ENCODE measurements around the gene C2orf68.

C2orf68 gene

DNA sequence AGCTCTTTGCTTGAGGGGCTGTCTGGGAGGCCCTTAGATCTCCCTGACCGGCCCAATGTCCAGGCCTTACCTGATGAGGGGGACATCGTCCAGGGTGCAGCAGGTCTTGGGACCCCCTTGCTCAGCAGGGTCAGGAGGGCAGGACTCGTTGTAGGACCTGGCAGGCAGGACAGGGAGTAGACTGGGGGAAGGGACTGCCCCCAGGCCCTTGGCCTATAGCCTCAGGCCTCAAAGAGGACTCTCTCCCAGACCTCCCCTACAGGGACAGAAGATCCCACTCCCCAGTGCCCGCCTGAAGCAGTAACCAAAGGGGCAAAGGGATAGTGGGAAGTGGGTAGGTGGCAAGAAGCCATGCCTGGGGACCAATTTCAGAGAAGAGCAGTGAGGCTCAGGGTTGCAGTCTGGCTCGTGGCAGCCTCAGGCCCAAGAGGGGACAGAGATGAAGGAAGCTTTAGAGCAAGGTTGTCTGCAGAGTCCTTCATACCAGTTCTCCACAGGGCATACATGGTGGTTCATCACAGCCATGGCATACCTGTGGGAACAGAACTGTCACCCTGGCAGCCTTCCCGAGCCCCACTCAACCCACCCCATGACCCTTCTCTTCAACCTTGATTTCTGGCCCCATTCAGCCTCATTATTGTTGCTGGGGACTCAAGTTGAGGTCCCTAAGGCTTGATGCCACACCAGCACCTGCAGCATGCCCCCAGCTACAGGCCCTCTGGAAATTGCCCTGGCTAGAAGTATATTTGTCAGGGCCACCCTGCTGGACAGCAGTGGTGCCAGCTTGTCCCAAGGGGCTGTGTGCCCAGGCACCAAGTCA, 10.7 kb downstream of the C2orf68 start:
- no peak for TF ChIP-seq TAF1 (IDR thresholded peaks at IDR 0.05; ENCODE audit: borderline replicate concordance, insufficient read depth, low read length)
- TF ChIP-seq FOXP2 (optimal IDR thresholded peaks at IDR 0.05; ENCODE audit: borderline replicate concordance, extremely low read depth, extremely low read length, insufficient read depth), result no peak
- TF ChIP-seq, protein P1, sequence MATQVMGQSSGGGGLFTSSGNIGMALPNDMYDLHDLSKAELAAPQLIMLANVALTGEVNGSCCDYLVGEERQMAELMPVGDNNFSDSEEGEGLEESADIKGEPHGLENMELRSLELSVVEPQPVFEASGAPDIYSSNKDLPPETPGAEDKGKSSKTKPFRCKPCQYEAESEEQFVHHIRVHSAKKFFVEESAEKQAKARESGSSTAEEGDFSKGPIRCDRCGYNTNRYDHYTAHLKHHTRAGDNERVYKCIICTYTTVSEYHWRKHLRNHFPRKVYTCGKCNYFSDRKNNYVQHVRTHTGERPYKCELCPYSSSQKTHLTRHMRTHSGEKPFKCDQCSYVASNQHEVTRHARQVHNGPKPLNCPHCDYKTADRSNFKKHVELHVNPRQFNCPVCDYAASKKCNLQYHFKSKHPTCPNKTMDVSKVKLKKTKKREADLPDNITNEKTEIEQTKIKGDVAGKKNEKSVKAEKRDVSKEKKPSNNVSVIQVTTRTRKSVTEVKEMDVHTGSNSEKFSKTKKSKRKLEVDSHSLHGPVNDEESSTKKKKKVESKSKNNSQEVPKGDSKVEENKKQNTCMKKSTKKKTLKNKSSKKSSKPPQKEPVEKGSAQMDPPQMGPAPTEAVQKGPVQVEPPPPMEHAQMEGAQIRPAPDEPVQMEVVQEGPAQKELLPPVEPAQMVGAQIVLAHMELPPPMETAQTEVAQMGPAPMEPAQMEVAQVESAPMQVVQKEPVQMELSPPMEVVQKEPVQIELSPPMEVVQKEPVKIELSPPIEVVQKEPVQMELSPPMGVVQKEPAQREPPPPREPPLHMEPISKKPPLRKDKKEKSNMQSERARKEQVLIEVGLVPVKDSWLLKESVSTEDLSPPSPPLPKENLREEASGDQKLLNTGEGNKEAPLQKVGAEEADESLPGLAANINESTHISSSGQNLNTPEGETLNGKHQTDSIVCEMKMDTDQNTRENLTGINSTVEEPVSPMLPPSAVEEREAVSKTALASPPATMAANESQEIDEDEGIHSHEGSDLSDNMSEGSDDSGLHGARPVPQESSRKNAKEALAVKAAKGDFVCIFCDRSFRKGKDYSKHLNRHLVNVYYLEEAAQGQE (IDR thresholded peaks at IDR 0.05; ENCODE audit: insufficient read depth in 1 of 2, low read depth in 2 of 2, low read length in 2 of 2), result no peak
- no peak for TF ChIP-seq SIN3A (IDR thresholded peaks at IDR 0.05; ENCODE audit: borderline replicate concordance, insufficient read depth, low read length)
- TF ChIP-seq POLR2AphosphoS5 (IDR thresholded peaks at IDR 0.05; ENCODE audit: low read depth, low read length), result no peak

DNA sequence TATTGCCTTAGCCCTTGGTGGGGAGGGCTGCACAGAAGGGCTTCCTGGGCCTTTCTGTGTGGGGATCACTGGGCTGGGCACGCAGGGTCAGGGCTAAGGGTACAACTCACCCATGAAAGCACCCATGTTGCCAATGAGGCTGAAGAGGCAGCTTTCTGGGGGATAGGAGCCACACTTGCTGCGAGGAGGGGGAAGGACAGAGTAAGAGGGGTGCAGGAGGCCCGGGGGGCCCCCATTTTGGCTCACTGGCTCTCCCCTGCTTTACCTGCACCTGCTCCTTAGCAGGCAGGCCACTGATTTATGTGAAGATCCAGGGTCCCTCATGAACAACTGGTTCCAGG, 11.7 kb downstream of the C2orf68 start:
- TF ChIP-seq SIN3A (IDR thresholded peaks at IDR 0.05; ENCODE audit: borderline replicate concordance, insufficient read depth, low read length) (no peak), FOXP2 (optimal IDR thresholded peaks at IDR 0.05; ENCODE audit: borderline replicate concordance, extremely low read depth, extremely low read length, insufficient read depth) (no peak), TAF1 (IDR thresholded peaks at IDR 0.05; ENCODE audit: borderline replicate concordance, insufficient read depth, low read length) (no peak), POLR2AphosphoS5 (IDR thresholded peaks at IDR 0.05; ENCODE audit: low read depth, low read length) (no peak)
- TF ChIP-seq, protein P1 (IDR thresholded peaks at IDR 0.05; ENCODE audit: insufficient read depth in 1 of 2, low read depth in 2 of 2, low read length in 2 of 2), result no peak

- TF ChIP-seq TAF1 (IDR thresholded peaks at IDR 0.05; ENCODE audit: borderline replicate concordance, insufficient read depth, low read length) (no peak), POLR2AphosphoS5 (IDR thresholded peaks at IDR 0.05; ENCODE audit: low read depth, low read length) (no peak), FOXP2 (optimal IDR thresholded peaks at IDR 0.05; ENCODE audit: borderline replicate concordance, extremely low read depth, extremely low read length, insufficient read depth) (no peak), SIN3A (IDR thresholded peaks at IDR 0.05; ENCODE audit: borderline replicate concordance, insufficient read depth, low read length) (no peak)
- TF ChIP-seq, protein P1 (IDR thresholded peaks at IDR 0.05; ENCODE audit: insufficient read depth in 1 of 2, low read depth in 2 of 2, low read length in 2 of 2), result no peak
Measured at GRCh38 chr2:85599468-85600234, 12.2 kb downstream of the C2orf68 start.

DNA sequence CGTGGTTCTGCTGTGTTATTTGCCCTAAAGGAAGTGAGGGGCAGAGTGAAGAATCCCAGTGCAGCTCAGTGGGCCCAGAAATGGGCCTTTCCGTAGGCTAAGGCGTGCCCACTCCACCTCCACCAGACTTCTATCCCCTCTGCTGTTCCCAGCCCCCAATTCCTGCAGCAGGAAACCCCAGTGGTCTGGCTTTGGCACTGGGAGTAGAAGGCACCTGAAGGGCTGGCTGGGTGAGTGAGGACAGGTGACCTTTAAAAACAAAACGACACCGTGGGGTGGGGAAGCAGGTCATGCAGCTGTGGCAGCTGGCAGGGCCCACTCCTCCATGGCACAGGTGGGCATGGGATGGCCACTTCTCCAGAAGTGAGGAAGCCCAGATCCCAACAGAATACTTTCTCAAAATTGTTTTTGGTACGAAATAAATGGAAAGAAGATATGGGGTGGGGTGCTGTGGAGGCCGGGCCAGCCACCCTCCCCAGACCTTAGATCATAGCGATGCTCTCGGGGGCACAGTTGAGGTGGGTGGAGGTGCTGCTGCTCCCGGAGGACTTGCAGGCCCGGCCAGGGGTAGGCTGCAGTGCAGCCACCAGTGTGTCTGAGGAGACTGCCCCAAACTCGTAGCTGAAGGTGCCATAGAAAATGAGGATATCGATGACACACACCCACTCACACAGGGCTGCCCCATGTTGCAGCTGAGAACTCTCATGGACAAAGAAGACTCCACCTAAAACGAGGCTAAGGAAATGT, 13.1 kb downstream of the C2orf68 start:
- TF ChIP-seq FOXP2 (optimal IDR thresholded peaks at IDR 0.05; ENCODE audit: borderline replicate concordance, extremely low read depth, extremely low read length, insufficient read depth) (no peak), TAF1 (IDR thresholded peaks at IDR 0.05; ENCODE audit: borderline replicate concordance, insufficient read depth, low read length) (no peak), SIN3A (IDR thresholded peaks at IDR 0.05; ENCODE audit: borderline replicate concordance, insufficient read depth, low read length) (no peak), POLR2AphosphoS5 (IDR thresholded peaks at IDR 0.05; ENCODE audit: low read depth, low read length) (no peak)
- TF ChIP-seq, protein P1 (IDR thresholded peaks at IDR 0.05; ENCODE audit: insufficient read depth in 1 of 2, low read depth in 2 of 2, low read length in 2 of 2), result no peak

Data from PFSK-1 (cell line).